H1 (cell line): Measurements from ENCODE around the gene NUDT3. TPM values are rescaled to one million over a fixed set of nuclear protein-coding genes. Genes with fewer than 3 reads are reported as not detected.
A peak's percentile ranks its signal among the peaks of the same experiment; 100 is the strongest.

Experiments
- CTCF ChIA-PET: fragments of 300-600 bp; sonication (Branson Sonifier 250); formaldehyde crosslinking; loops from one replicate; lab custom pipeline; 2021; ENCODE audit not compliant: partially characterized antibody; lab: Charles Lee
- POLR2A ChIA-PET: fragments of 300-600 bp; sonication (Branson Sonifier 250); formaldehyde crosslinking; loops from one replicate; lab custom pipeline; 2021; ENCODE audit warnings: inconsistent platforms; ENCODE audit not compliant: partially characterized antibody; lab: Charles Lee
- DNase-seq, 2 experiments: peaks; one replicate each; pipeline versions ENCODE4 v3.0.0 to v3.0.0-alpha.2; 2010 to 2022; ENCODE audit warnings: low spot score in 2 of 2, low read depth in 1 of 2, mixed read lengths in 1 of 2
- FAIRE-seq: peaks from 2 replicates; lab custom pipeline; 2011; peaks lifted over from hg19 to GRCh38; lab: Jason Lieb, UNC
- H2AFZ ChIP-seq: 2 replicates; pipeline ENCODE4 v1.8.1; 2012; ENCODE audit warnings: low read length, inconsistent platforms
- H2AK5ac ChIP-seq: 2 replicates; pipeline ENCODE4 v1.6.1; 2013; ENCODE audit warnings: low read depth, low read length
- H2BK120ac ChIP-seq: replicated peaks from 2 replicates; pipeline ENCODE3; 2013; ENCODE audit warnings: low read depth, low read length, inconsistent platforms
- H2BK12ac ChIP-seq: 2 replicates; pipeline ENCODE4 v1.6.1; 2013; ENCODE audit warnings: low read depth, low read length
- H2BK15ac ChIP-seq: 2 replicates; pipeline ENCODE4 v1.6.1; 2013; ENCODE audit warnings: low read length
- H2BK20ac ChIP-seq: 2 replicates; pipeline ENCODE4 v1.6.1; 2013; ENCODE audit warnings: low read length
- H2BK5ac ChIP-seq: 2 replicates; pipeline ENCODE4 v1.6.1; 2013; ENCODE audit warnings: low read depth, low read length
- H3K14ac ChIP-seq: 2 replicates; pipeline ENCODE4 v1.6.1; 2013; ENCODE audit warnings: inconsistent platforms; ENCODE audit not compliant: insufficient read length
- H3K18ac ChIP-seq: 2 replicates; pipeline ENCODE4 v1.6.1; 2013; ENCODE audit warnings: low read length; ENCODE audit errors: extremely low read depth
- H3K23ac ChIP-seq: 2 replicates; pipeline ENCODE4 v1.6.1; 2013; ENCODE audit warnings: inconsistent platforms; ENCODE audit not compliant: insufficient read length
- H3K23me2 ChIP-seq: 2 replicates; pipeline ENCODE4 v1.6.1; 2013; ENCODE audit warnings: low read depth, low read length
- H3K27ac ChIP-seq: 2 replicates; pipeline ENCODE4 v1.6.1; 2011; ENCODE audit warnings: low read depth, low read length, inconsistent platforms
- H3K27me3 ChIP-seq, 4 experiments: replicated peaks in 1 of 4; 1 replicate in 1 of 4; 2 replicates in 3 of 4; pipeline versions ENCODE4 v1.6.1 to v1.8.1; 2011 to 2013; ENCODE audit warnings: low read length in 3 of 4, mild to moderate bottlenecking in 3 of 4, inconsistent platforms in 2 of 4, mixed read lengths in 2 of 4, moderate library complexity in 1 of 4; ENCODE audit not compliant: control insufficient read depth in 3 of 4, insufficient read depth in 3 of 4; ENCODE audit errors: extremely low read depth in 1 of 4
- H3K36me3 ChIP-seq, 4 experiments: 2 replicates each; pipeline versions ENCODE4 v1.6.1 to v1.8.1; 2011 to 2013; ENCODE audit warnings: mild to moderate bottlenecking in 4 of 4, low read length in 3 of 4, moderate library complexity in 2 of 4, control low read depth in 1 of 4, inconsistent platforms in 1 of 4; ENCODE audit not compliant: insufficient read depth in 4 of 4, control insufficient read depth in 2 of 4
- H3K4ac ChIP-seq: replicated peaks from 2 replicates; pipeline ENCODE3; 2013; ENCODE audit warnings: low read length, low read depth, mixed read lengths, inconsistent platforms; ENCODE audit not compliant: insufficient read length
- H3K4me1 ChIP-seq, 4 experiments: replicated peaks in 1 of 4; 1 replicate in 1 of 4; 2 replicates in 3 of 4; pipeline versions ENCODE4 v1.6.1 to v1.8.1; 2011 to 2013; ENCODE audit warnings: low read length in 3 of 4, inconsistent platforms in 2 of 4, mixed read lengths in 1 of 4; ENCODE audit not compliant: insufficient read depth in 4 of 4, control insufficient read depth in 3 of 4
- H3K4me2 ChIP-seq, 2 experiments: 2 replicates each; pipeline versions ENCODE4 v1.6.1 to v1.8.1; 2011 to 2013; ENCODE audit warnings: low read depth in 2 of 2, low read length in 2 of 2, control low read depth in 1 of 2, inconsistent platforms in 1 of 2, mild to moderate bottlenecking in 1 of 2; ENCODE audit not compliant: insufficient read depth in 1 of 2
- H3K4me3 ChIP-seq, 4 experiments: fragments of 200-600, 300-600 bp in 1 of 4; sonication (generic), shearing (Covaris generic), sonication (Bioruptor Twin) in 1 of 4; 2 replicates each; pipeline versions ENCODE4 v1.5.1 to v1.8.1; 2011 to 2016; ENCODE audit warnings: low read length in 4 of 4, low read depth in 3 of 4, control low read depth in 2 of 4, inconsistent platforms in 2 of 4, mild to moderate bottlenecking in 2 of 4, mixed read lengths in 1 of 4, moderate library complexity in 1 of 4; ENCODE audit not compliant: insufficient read depth in 2 of 4; ENCODE audit errors: extremely low read depth in 1 of 4
- H3K56ac ChIP-seq: replicated peaks from 2 replicates; pipeline ENCODE3; 2013; ENCODE audit warnings: low read depth, mild to moderate bottlenecking, mixed read lengths, low read length, inconsistent platforms; ENCODE audit not compliant: insufficient read length
- H3K79me1 ChIP-seq: 2 replicates; pipeline ENCODE4 v1.6.1; 2013; ENCODE audit warnings: low read depth, low read length, control low read depth
- H3K79me2 ChIP-seq, 2 experiments: 2 replicates each; pipeline versions ENCODE4 v1.6.1 to v1.8.1; 2012 to 2013; ENCODE audit warnings: low read length in 2 of 2, mild to moderate bottlenecking in 2 of 2, inconsistent platforms in 1 of 2; ENCODE audit not compliant: insufficient read depth in 2 of 2, control insufficient read depth in 1 of 2
- H3K9ac ChIP-seq, 4 experiments: replicated peaks in 1 of 4; 1 replicate in 1 of 4; 2 replicates in 3 of 4; pipeline versions ENCODE4 v1.6.1 to v1.8.1; 2011 to 2013; ENCODE audit warnings: low read depth in 3 of 4, low read length in 3 of 4, control low read depth in 2 of 4, mild to moderate bottlenecking in 2 of 4, moderate library complexity in 2 of 4, inconsistent platforms in 1 of 4; ENCODE audit errors: extremely low read depth in 1 of 4
- H3K9me3 ChIP-seq, 2 experiments: 2 replicates each; pipeline versions ENCODE4 v1.6.1 to v1.8.1; 2012 to 2013; ENCODE audit warnings: mild to moderate bottlenecking in 2 of 2, moderate library complexity in 2 of 2, control low read depth in 1 of 2, inconsistent platforms in 1 of 2, low read depth in 1 of 2, low read length in 1 of 2, mixed read lengths in 1 of 2; ENCODE audit not compliant: insufficient read depth in 2 of 2
- H4K20me1 ChIP-seq, 2 experiments: replicated peaks in 1 of 2; 2 replicates each; pipeline versions ENCODE3 to v1.8.1; 2011 to 2013; ENCODE audit warnings: inconsistent platforms in 2 of 2, low read length in 2 of 2, mild to moderate bottlenecking in 1 of 2; ENCODE audit not compliant: insufficient read depth in 2 of 2, control insufficient read depth in 1 of 2
- H4K5ac ChIP-seq: 2 replicates; pipeline ENCODE4 v1.6.1; 2013; ENCODE audit warnings: low read length, low read depth, mixed read lengths, inconsistent platforms; ENCODE audit not compliant: insufficient read length
- H4K8ac ChIP-seq: 2 replicates; pipeline ENCODE4 v1.8.0; 2013; ENCODE audit warnings: mild to moderate bottlenecking, moderate library complexity, low read length, inconsistent platforms; ENCODE audit not compliant: insufficient read depth; ENCODE audit errors: extremely low read depth
- H4K91ac ChIP-seq: replicated peaks from 2 replicates; pipeline ENCODE3; 2013; ENCODE audit warnings: low read length, mixed read lengths, inconsistent platforms; ENCODE audit not compliant: insufficient read length
- EGR1 ChIP-seq: IDR thresholded peaks from 2 replicates; pipeline ENCODE4 v1.6.1; 2011; ENCODE audit warnings: low read depth, low read length, borderline replicate concordance
- JUND ChIP-seq: IDR thresholded peaks from 2 replicates; pipeline ENCODE4 v1.6.1; 2011; ENCODE audit warnings: mild to moderate bottlenecking, improper control_type of control experiment, low read length
- KDM5A ChIP-seq: fragments of 200-600 bp; IDR thresholded peaks from 2 replicates; pipeline ENCODE4 v1.7.1; 2012; ENCODE audit warnings: mild to moderate bottlenecking, low read length, inconsistent platforms, mixed read lengths
- PHF8 ChIP-seq: fragments of 200-600 bp; sonication (generic); conservative IDR thresholded peaks from 2 replicates; pipeline ENCODE4 v1.7.1; 2012; ENCODE audit warnings: low read depth, mild to moderate bottlenecking, inconsistent platforms, low read length, moderate library complexity
- SRF ChIP-seq: IDR thresholded peaks from 2 replicates; pipeline ENCODE4 v1.6.1; 2011; ENCODE audit warnings: mild to moderate bottlenecking, low read depth, low read length, moderate library complexity
- WGBS, 2 experiments: shearing (Covaris generic) in 1 of 2; methylation state at CpG; one replicate each; pipeline versions ENCODE4 v1.1.6 to v1.1.7; 2013 to 2015; ENCODE audit warnings: low lambda C conversion rate in 2 of 2, mixed read lengths in 2 of 2, inconsistent platforms in 1 of 2, low coverage in 1 of 2, missing lambda C conversion rate in 1 of 2; ENCODE audit not compliant: insufficient replicate concordance in 2 of 2, insufficient coverage in 1 of 2, insufficient read length in 1 of 2; ENCODE audit errors: extremely low coverage in 1 of 2, missing lambda C conversion rate in 1 of 2; 5-methylcytosine and 5-hydroxymethylcytosine counted together
- polyA plus RNA-seq, 7 experiments: library from polyadenylated mRNA; depleted of rRNA in 3 of 7; stranded (reverse) in 5 of 7; unstranded in 2 of 7; fragments of >200 nt in 5 of 7; fragments of 200-250 nt in 2 of 7; gene quantifications; 1 replicate in 5 of 7; 2 replicates in 1 of 7; 4 replicates in 1 of 7; pipeline versions ENCODE4 v1.2.1 to v1.2.3, GENCODE V29; 2011 to 2013; ENCODE audit warnings: missing spikeins in 2 of 7, mixed read lengths in 2 of 7
- total RNA-seq: library from RNA; stranded (reverse); fragmentation: NEBNext Ultra II Directional; extraction: Animal tissue kit (Norgen Biotek cat#: 25700); gene quantifications from 2 replicates; pipeline ENCODE4 v1.2.1, GENCODE V29; 2021

NUDT3 gene
- total and polyA plus RNA-seq, 2 of the 8 experiments (the other 6 are each of a cell fraction or from before 2014, with no cell fraction given) = 14.1 to 36.9 TPM

DNA sequence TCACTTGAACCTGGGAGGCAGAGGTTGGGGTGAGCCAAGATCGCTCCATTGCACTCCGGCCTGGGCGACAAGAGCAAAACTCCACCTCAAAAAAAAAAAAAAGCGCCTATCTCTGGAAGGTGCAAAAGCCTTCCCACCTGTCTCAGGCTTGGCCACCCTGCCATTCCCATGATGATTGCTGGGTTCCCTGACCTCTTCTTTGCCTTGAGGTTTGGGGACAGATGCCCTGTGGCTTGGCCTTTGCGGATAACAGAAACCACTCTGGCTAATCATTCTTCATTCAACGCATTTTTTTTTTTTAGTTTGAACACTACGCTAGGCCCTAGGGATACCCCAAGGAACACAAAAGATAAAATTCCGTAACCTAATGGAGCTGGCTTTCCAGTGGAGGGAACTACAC lies 162.6 kb downstream of the NUDT3 start:
- 0 out of 4 replicates have a peak, but pooled peaks cover 0 to 2% of the 10 kb centered on the region in 2 experiments for H3K79me2 ChIP-seq
- no peak overlapping the region for H3K4ac ChIP-seq
- CTCF ChIA-PET = interaction anchor here (0.7 to 2.2 kb wide), 3 partner anchors 14 to 34 kb away, joined by 3 to 7 read pairs (median 6); no protein-coding TSS in a partner anchor
- no peak overlapping the region for H2BK5ac ChIP-seq
- no peak overlapping the region for H4K91ac ChIP-seq
- H4K5ac ChIP-seq = no peak overlapping the region
- no peak overlapping the region for H3K18ac ChIP-seq
- no peak overlapping the region for H2BK120ac ChIP-seq
- WGBS, 2 experiments = 94% methylated on average over 8 of the region's 8 CpGs; no CpG with 5 or more reads in 1 of the 2 experiments
- H4K20me1 ChIP-seq = no peaks in the 10 kb centered on the region
- 0 out of 2 replicates have a peak overlapping the region, but pooled peaks have one; percentile 32 for H2BK20ac ChIP-seq
- H2AK5ac ChIP-seq = no peak overlapping the region
- peaks cover 5% of the 10 kb centered on the region for H3K23me2 ChIP-seq
- no peak overlapping the region for H3K23ac ChIP-seq
- no peak overlapping the region for H3K56ac ChIP-seq
- H3K79me1 ChIP-seq = no peaks in the 10 kb centered on the region; the same call in 1 of the 2 replicates
- no peak overlapping the region for H3K4me3 ChIP-seq
- no peak overlapping the region for H2BK15ac ChIP-seq
- no peak overlapping the region for H3K27ac ChIP-seq
- H2BK12ac ChIP-seq = no peak overlapping the region
- H3K4me2 ChIP-seq = no peak overlapping the region
- H3K27me3 ChIP-seq = no peaks in the 10 kb centered on the region
- no peaks in the 10 kb centered on the region for H3K36me3 ChIP-seq
- POLR2A ChIA-PET = interaction anchor here (0.6 to 9.0 kb wide), 6 partner anchors 9 to 862 kb away, joined by 3 to 191 read pairs (median 4); partner anchors contain the start of gene SMIM29
- no peak overlapping the region for H4K8ac ChIP-seq
- DNase-seq (no peak), FAIRE-seq (no peak)
- peaks cover 10 to 36% (median 31%) of the 10 kb centered on the region in 4 experiments for H3K4me1 ChIP-seq
- no peak overlapping the region for H2AFZ ChIP-seq
- no peaks in the 10 kb centered on the region for H3K9me3 ChIP-seq
- H3K14ac ChIP-seq = no peak overlapping the region
- H3K9ac ChIP-seq = no peak overlapping the region
- no peak for TF ChIP-seq PHF8
- TF ChIP-seq KDM5A = no peak
- no peak for TF ChIP-seq EGR1
- TF ChIP-seq SRF = no peak
- TF ChIP-seq JUND = no peak
